HepG2 (cell line): Measurements from ENCODE around the gene DDI2. TPM values are rescaled to one million over a fixed set of nuclear protein-coding genes. Genes with fewer than 3 reads are reported as not detected.

Experiments used
- CBX2 ChIP-seq, 2 experiments: fragments of 200-600 bp in 1 of 2; sonication (generic); formaldehyde crosslinking in 1 of 2; IDR thresholded peaks; 2 replicates each; pipeline versions ENCODE4 v1.7.0 to v1.8.1; 2018 to 2022; ENCODE audit warnings: low read depth in 2 of 2, low read length in 1 of 2, mild to moderate bottlenecking in 1 of 2, missing genetic modification reagents in 1 of 2
- DNMT3B ChIP-seq: conservative IDR thresholded peaks from 2 replicates; pipeline ENCODE4 v1.6.1; 2016; ENCODE audit warnings: missing biosample characterization, control low read depth
- ERF ChIP-seq: IDR thresholded peaks from 2 replicates; pipeline ENCODE4 v1.6.1; 2018; ENCODE audit warnings: missing biosample characterization, missing genetic modification reagents
- ETV6 ChIP-seq: sonication (generic); formaldehyde crosslinking; conservative IDR thresholded peaks from 2 replicates; pipeline ENCODE4 v1.4.0; 2020; ENCODE audit warnings: missing genetic modification reagents
- KAT7 ChIP-seq: IDR thresholded peaks from 2 replicates; pipeline ENCODE4 v1.6.1; 2018; ENCODE audit warnings: borderline replicate concordance, missing compliant biosample characterization
- MAZ ChIP-seq, 2 experiments: sonication (generic) in 1 of 2; formaldehyde crosslinking in 1 of 2; IDR thresholded peaks; 2 replicates each; pipeline versions ENCODE4 v1.5.0 to v1.6.1; 2012 to 2020; ENCODE audit warnings: low read depth in 2 of 2, mild to moderate bottlenecking in 2 of 2, borderline replicate concordance in 1 of 2, improper control_type of control experiment in 1 of 2, low read length in 1 of 2, missing genetic modification reagents in 1 of 2, moderate library complexity in 1 of 2
- SIN3A ChIP-seq: IDR thresholded peaks from 2 replicates; pipeline ENCODE4 v1.6.1; 2011; ENCODE audit warnings: low read depth, mild to moderate bottlenecking, control low read depth, low read length, borderline replicate concordance
- ZNF83 ChIP-seq: sonication (generic); formaldehyde crosslinking; IDR thresholded peaks from 2 replicates; pipeline ENCODE4 v1.4.0; 2020; ENCODE audit warnings: missing genetic modification reagents, mild to moderate bottlenecking, borderline replicate concordance
- polyA plus RNA-seq, 8 experiments: library from polyadenylated mRNA; depleted of rRNA in 3 of 8; stranded (reverse) in 7 of 8; unstranded in 1 of 8; fragments of >200 nt; fragmentation: Illumina TruSeq in 4 of 8; extraction: Trizol in 4 of 8; gene quantifications; 2 replicates each; pipeline versions ENCODE4 v1.2.1 to v1.2.3, GENCODE V29; 2011 to 2016; ENCODE audit warnings: low read depth in 4 of 8, missing spikeins in 1 of 8, mixed read lengths in 1 of 8; ENCODE audit not compliant: insufficient read depth in 1 of 8
- total RNA-seq, 5 experiments: library from RNA; depleted of rRNA; stranded (reverse); fragments of >200 nt; fragmentation: Illumina TruSeq; extraction: Trizol; gene quantifications; 2 replicates each; pipeline ENCODE4 v1.2.3, GENCODE V29; 2016; ENCODE audit warnings: low read depth in 1 of 5
- TF ChIP-seq, protein P1 (sequence below): sonication (generic); formaldehyde crosslinking; IDR thresholded peaks from 2 replicates; pipeline ENCODE4 v1.4.0; 2020; ENCODE audit warnings: mild to moderate bottlenecking, low read depth, missing genetic modification reagents
- TF ChIP-seq, protein P2 (sequence below): sonication (generic); formaldehyde crosslinking; IDR thresholded peaks from 2 replicates; pipeline ENCODE4 v1.4.0; 2020; ENCODE audit warnings: missing genetic modification reagents
- TF ChIP-seq, protein P3 (sequence below): sonication (generic); formaldehyde crosslinking; IDR thresholded peaks from 2 replicates; pipeline ENCODE4 v1.4.0; 2020; ENCODE audit warnings: mild to moderate bottlenecking, missing genetic modification reagents
- TF ChIP-seq, protein P4 (sequence below): sonication (generic); formaldehyde crosslinking; IDR thresholded peaks from 2 replicates; pipeline ENCODE4 v1.4.0; 2020; ENCODE audit warnings: missing genetic modification reagents
- TF ChIP-seq, protein P5 (sequence below): sonication (generic); formaldehyde crosslinking; IDR thresholded peaks from 2 replicates; pipeline ENCODE4 v1.8.0; 2022; ENCODE audit warnings: missing genetic modification reagents, mild to moderate bottlenecking, borderline replicate concordance
- TF ChIP-seq, protein P6 (sequence below): IDR thresholded peaks from 2 replicates; pipeline ENCODE4 v1.6.1; 2018; ENCODE audit warnings: missing genetic modification reagents

Gene DDI2
- total and polyA plus RNA-seq, 2 of the 13 experiments (the other 11 are each of a cell fraction or from before 2014, with no cell fraction given), result 8.5 to 25.7 TPM

DNA sequence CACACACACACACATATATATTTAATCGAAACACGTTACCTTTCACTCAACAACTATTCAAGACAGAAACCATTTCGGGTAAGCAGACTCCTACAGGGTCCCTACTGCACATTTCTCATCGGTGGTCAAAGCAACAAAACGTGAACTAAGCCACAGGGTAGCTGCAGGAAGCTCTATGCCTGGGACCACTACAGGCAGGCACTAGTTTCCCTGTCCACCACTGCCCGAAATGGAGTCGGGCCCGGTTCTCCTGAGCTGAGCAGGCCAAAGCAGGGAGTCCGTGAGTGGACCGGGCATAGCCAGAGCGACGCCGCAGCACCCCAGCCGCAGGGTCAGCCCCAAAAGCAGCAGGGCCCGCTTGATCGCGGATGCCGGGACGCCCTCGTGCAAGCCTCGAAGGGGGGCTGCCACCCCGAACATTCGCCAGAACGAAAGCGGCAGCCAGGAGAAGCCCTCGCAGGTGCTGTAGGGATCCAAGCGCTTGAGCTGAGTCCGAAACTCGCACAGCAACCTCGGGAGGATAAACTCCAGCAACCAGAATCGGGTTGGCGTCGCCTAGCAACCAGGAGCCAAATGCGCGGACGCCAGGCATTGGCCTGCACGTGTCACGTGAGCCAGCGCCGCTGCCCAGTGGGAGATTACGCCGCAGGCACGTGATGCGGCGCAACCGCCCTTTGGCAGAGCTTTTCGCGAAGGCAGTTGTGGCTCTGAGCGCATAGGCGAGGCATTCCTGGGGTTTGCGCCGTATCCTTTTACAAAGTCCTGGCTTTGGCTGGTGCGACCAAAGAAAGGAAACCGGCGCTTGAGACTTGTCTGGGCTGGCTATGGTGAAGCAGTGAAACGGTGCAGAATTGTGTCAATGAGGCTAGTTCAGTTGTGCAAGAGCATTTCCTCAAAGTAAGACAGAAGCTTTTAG, 13.9 kb upstream of the DDI2 start (continued):
- TF ChIP-seq KAT7 (CRISPR knock-in tag) (no peak), ERF (CRISPR knock-in tag) (peak; percentile 98), CBX2 (IDR thresholded peaks at IDR 0.05; ENCODE audit: low read depth, low read length) (no peak), CBX2 (CRISPR knock-in tag; IDR thresholded peaks at IDR 0.05; ENCODE audit: low read depth) (no peak), MAZ (IDR thresholded peaks at IDR 0.05; ENCODE audit: borderline replicate concordance, low read depth, low read length) (no peak), MAZ (CRISPR knock-in tag; IDR thresholded peaks at IDR 0.05; ENCODE audit: low read depth) (peak; percentile 75; the same call in 1 of the 2 replicates), ZNF83 (CRISPR knock-in tag) (peak; percentile 79), SIN3A (peak; percentile 49; the same call in 1 of the 2 replicates), ETV6 (CRISPR knock-in tag) (no peak), DNMT3B (CRISPR knock-in tag) (peak; percentile 76; the same call in 1 of the 2 replicates)
- TF ChIP-seq, protein P1, sequence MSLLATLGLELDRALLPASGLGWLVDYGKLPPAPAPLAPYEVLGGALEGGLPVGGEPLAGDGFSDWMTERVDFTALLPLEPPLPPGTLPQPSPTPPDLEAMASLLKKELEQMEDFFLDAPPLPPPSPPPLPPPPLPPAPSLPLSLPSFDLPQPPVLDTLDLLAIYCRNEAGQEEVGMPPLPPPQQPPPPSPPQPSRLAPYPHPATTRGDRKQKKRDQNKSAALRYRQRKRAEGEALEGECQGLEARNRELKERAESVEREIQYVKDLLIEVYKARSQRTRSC (CRISPR knock-in tag), result no peak
- TF ChIP-seq, protein P2, sequence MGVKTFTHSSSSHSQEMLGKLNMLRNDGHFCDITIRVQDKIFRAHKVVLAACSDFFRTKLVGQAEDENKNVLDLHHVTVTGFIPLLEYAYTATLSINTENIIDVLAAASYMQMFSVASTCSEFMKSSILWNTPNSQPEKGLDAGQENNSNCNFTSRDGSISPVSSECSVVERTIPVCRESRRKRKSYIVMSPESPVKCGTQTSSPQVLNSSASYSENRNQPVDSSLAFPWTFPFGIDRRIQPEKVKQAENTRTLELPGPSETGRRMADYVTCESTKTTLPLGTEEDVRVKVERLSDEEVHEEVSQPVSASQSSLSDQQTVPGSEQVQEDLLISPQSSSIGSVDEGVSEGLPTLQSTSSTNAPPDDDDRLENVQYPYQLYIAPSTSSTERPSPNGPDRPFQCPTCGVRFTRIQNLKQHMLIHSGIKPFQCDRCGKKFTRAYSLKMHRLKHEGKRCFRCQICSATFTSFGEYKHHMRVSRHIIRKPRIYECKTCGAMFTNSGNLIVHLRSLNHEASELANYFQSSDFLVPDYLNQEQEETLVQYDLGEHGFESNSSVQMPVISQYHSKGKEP (CRISPR knock-in tag), result 0 out of 2 replicates have a peak, but pooled peaks have one; percentile 31
- TF ChIP-seq, protein P3, sequence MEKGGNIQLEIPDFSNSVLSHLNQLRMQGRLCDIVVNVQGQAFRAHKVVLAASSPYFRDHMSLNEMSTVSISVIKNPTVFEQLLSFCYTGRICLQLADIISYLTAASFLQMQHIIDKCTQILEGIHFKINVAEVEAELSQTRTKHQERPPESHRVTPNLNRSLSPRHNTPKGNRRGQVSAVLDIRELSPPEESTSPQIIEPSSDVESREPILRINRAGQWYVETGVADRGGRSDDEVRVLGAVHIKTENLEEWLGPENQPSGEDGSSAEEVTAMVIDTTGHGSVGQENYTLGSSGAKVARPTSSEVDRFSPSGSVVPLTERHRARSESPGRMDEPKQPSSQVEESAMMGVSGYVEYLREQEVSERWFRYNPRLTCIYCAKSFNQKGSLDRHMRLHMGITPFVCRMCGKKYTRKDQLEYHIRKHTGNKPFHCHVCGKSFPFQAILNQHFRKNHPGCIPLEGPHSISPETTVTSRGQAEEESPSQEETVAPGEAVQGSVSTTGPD, result peak; percentile 88
- TF ChIP-seq, protein P4, sequence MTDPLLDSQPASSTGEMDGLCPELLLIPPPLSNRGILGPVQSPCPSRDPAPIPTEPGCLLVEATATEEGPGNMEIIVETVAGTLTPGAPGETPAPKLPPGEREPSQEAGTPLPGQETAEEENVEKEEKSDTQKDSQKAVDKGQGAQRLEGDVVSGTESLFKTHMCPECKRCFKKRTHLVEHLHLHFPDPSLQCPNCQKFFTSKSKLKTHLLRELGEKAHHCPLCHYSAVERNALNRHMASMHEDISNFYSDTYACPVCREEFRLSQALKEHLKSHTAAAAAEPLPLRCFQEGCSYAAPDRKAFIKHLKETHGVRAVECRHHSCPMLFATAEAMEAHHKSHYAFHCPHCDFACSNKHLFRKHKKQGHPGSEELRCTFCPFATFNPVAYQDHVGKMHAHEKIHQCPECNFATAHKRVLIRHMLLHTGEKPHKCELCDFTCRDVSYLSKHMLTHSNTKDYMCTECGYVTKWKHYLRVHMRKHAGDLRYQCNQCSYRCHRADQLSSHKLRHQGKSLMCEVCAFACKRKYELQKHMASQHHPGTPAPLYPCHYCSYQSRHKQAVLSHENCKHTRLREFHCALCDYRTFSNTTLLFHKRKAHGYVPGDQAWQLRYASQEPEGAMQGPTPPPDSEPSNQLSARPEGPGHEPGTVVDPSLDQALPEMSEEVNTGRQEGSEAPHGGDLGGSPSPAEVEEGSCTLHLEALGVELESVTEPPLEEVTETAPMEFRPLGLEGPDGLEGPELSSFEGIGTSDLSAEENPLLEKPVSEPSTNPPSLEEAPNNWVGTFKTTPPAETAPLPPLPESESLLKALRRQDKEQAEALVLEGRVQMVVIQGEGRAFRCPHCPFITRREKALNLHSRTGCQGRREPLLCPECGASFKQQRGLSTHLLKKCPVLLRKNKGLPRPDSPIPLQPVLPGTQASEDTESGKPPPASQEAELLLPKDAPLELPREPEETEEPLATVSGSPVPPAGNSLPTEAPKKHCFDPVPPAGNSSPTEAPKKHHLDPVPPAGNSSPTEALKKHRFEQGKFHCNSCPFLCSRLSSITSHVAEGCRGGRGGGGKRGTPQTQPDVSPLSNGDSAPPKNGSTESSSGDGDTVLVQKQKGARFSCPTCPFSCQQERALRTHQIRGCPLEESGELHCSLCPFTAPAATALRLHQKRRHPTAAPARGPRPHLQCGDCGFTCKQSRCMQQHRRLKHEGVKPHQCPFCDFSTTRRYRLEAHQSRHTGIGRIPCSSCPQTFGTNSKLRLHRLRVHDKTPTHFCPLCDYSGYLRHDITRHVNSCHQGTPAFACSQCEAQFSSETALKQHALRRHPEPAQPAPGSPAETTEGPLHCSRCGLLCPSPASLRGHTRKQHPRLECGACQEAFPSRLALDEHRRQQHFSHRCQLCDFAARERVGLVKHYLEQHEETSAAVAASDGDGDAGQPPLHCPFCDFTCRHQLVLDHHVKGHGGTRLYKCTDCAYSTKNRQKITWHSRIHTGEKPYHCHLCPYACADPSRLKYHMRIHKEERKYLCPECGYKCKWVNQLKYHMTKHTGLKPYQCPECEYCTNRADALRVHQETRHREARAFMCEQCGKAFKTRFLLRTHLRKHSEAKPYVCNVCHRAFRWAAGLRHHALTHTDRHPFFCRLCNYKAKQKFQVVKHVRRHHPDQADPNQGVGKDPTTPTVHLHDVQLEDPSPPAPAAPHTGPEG (CRISPR knock-in tag), result peak; percentile 62; the same call in 1 of the 2 replicates
- TF ChIP-seq, protein P5, sequence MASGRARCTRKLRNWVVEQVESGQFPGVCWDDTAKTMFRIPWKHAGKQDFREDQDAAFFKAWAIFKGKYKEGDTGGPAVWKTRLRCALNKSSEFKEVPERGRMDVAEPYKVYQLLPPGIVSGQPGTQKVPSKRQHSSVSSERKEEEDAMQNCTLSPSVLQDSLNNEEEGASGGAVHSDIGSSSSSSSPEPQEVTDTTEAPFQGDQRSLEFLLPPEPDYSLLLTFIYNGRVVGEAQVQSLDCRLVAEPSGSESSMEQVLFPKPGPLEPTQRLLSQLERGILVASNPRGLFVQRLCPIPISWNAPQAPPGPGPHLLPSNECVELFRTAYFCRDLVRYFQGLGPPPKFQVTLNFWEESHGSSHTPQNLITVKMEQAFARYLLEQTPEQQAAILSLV (CRISPR knock-in tag), result peak; percentile 50; the same call in 1 of the 2 replicates
- TF ChIP-seq, protein P6, sequence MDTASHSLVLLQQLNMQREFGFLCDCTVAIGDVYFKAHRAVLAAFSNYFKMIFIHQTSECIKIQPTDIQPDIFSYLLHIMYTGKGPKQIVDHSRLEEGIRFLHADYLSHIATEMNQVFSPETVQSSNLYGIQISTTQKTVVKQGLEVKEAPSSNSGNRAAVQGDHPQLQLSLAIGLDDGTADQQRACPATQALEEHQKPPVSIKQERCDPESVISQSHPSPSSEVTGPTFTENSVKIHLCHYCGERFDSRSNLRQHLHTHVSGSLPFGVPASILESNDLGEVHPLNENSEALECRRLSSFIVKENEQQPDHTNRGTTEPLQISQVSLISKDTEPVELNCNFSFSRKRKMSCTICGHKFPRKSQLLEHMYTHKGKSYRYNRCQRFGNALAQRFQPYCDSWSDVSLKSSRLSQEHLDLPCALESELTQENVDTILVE (CRISPR knock-in tag), result peak; percentile 75
